Calu3 (cell line): Measurements from ENCODE around the gene UGT2B15. TPM values are rescaled to one million over a fixed set of nuclear protein-coding genes. Genes with fewer than 3 reads are reported as not detected.
"Not testable (repeated sequence)": the region's sequence is repeated elsewhere in the genome, so short reads cannot be mapped to it uniquely, and the experiment has no call there.

ENCODE experiments used
- BruUV-seq: library from RNA; stranded (reverse); fragments of 400-500 nt; replicated peaks from 2 replicates; lab custom pipeline; 2021; lab: Mats Ljungman, UMichigan
- CTCF ChIA-PET: fragments of 300-600 bp; sonication (Branson Sonifier 250); formaldehyde crosslinking; loops from one replicate; lab custom pipeline; 2022; ENCODE audit warnings: antibody characterized with exemption; lab: Charles Lee
- DNase-seq: peaks from one replicate; pipeline ENCODE4 v3.0.0; 2022
- H3K27ac Mint-ChIP-seq: one replicate; pipeline ENCODE4 v1.8.0; 2022; ENCODE audit warnings: mixed read lengths; ENCODE audit not compliant: unreplicated experiment
- H3K27me3 Mint-ChIP-seq: one replicate; pipeline ENCODE4 v1.8.0; 2022; ENCODE audit warnings: mixed read lengths; ENCODE audit not compliant: unreplicated experiment
- H3K36me3 Mint-ChIP-seq: one replicate; pipeline ENCODE4 v1.8.0; 2022; ENCODE audit warnings: mild to moderate bottlenecking, moderate library complexity, mixed read lengths; ENCODE audit not compliant: insufficient read depth, unreplicated experiment
- H3K4me1 Mint-ChIP-seq: one replicate; pipeline ENCODE4 v1.8.0; 2022; ENCODE audit warnings: mild to moderate bottlenecking, low read depth, mixed read lengths; ENCODE audit not compliant: unreplicated experiment
- H3K4me3 Mint-ChIP-seq: one replicate; pipeline ENCODE4 v1.8.0; 2022; ENCODE audit warnings: mild to moderate bottlenecking, low read depth, moderate library complexity, mixed read lengths; ENCODE audit not compliant: unreplicated experiment
- H3K9me3 Mint-ChIP-seq: one replicate; pipeline ENCODE4 v1.8.0; 2022; ENCODE audit warnings: low read depth, mixed read lengths; ENCODE audit not compliant: unreplicated experiment
- intact Hi-C: fragments of 100-400 bp; cut with micrococcal nuclease; formaldehyde crosslinking; loops from one replicate; pipeline ENCODE4 v1.10.0; 2022; ENCODE audit not compliant: unreplicated experiment
- total RNA-seq: library from RNA; stranded (reverse); gene quantifications from 2 replicates; pipeline ENCODE4 v1.2.3, GENCODE V29; 2022
- TF ChIP-seq, protein P1 (sequence below): fragments of 200-600 bp; IDR thresholded peaks from one replicate; pipeline ENCODE4 v1.8.0; 2022; ENCODE audit warnings: antibody characterized with exemption; ENCODE audit not compliant: unreplicated experiment

Gene UGT2B15
- total RNA-seq, 1 experiment from 2014 or later: 0.50 TPM

GRCh38 chr4:68693325-68694075 lies 23.0 kb upstream of the UGT2B15 start:
- H3K4me1 Mint-ChIP-seq: no peaks in the 10 kb centered on the region
- no peak for DNase-seq
- no peak overlapping the region for H3K27ac Mint-ChIP-seq
- TF ChIP-seq, protein P1, sequence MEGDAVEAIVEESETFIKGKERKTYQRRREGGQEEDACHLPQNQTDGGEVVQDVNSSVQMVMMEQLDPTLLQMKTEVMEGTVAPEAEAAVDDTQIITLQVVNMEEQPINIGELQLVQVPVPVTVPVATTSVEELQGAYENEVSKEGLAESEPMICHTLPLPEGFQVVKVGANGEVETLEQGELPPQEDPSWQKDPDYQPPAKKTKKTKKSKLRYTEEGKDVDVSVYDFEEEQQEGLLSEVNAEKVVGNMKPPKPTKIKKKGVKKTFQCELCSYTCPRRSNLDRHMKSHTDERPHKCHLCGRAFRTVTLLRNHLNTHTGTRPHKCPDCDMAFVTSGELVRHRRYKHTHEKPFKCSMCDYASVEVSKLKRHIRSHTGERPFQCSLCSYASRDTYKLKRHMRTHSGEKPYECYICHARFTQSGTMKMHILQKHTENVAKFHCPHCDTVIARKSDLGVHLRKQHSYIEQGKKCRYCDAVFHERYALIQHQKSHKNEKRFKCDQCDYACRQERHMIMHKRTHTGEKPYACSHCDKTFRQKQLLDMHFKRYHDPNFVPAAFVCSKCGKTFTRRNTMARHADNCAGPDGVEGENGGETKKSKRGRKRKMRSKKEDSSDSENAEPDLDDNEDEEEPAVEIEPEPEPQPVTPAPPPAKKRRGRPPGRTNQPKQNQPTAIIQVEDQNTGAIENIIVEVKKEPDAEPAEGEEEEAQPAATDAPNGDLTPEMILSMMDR: no peak
- no peaks in the 10 kb centered on the region for H3K27me3 Mint-ChIP-seq
- CTCF ChIA-PET: no interaction called here
- intact Hi-C loops: no loop called here
- H3K9me3 Mint-ChIP-seq: peaks cover 3% of the 10 kb centered on the region
- no peak overlapping the region for H3K4me3 Mint-ChIP-seq
- no peaks in the 10 kb centered on the region for H3K36me3 Mint-ChIP-seq
- BruUV-seq: no TSS peak

DNA sequence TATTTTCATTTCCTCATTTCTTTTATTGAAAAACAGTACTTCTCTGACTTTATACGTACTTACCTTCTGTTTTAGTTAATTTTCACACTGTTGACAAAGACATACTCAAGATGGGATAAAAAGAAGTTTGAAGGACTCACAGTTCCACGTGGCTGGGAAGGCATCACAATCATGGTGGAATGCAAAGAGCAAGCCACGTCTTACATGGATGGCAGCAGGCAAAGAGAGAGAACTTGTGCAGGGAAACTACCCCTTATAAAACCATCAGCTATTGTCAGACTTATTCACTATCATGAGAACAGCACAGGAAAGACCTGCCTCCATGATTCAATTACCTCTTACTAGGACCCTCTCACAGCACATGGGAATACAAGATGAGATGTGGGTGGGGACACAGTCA lies 20.7 kb upstream of the UGT2B15 start:
- Mint-ChIP-seq H3K9me3 (peaks cover 3% of the 10 kb centered on the region), H3K4me3 (no peak overlapping the region), H3K27ac (no peak overlapping the region), H3K36me3 (no peaks in the 10 kb centered on the region), H3K4me1 (no peaks in the 10 kb centered on the region), H3K27me3 (no peaks in the 10 kb centered on the region)
- TF ChIP-seq, protein P1: no peak
- DNase-seq: no peak
- CTCF ChIA-PET: no interaction called here
- intact Hi-C loops: no loop called here
- no TSS peak for BruUV-seq

DNA sequence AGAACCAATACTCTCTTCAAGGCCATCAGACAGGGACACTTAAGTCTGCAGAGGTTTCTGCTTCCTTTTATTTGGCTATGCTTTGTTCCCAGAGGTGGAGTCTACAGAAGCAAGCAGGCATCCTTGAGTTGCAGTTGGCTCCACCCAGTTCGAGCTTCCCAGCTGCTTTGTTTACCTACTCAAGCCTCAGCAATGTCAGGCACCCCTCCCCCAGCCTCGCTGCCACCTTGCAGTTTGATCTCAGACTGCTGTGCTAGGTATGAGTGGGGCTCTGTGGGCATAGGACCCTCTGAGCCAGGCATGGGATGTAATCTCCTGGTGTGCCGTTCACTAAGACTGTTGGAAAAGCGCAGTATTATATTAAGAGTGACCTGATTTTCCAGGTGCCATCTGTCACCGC lies 12.6 kb upstream of the UGT2B15 start:
- no peak for DNase-seq
- CTCF ChIA-PET: no interaction called here
- peaks cover 12% of the 10 kb centered on the region for H3K9me3 Mint-ChIP-seq
- no peaks in the 10 kb centered on the region for H3K36me3 Mint-ChIP-seq
- TF ChIP-seq, protein P1: no peak
- H3K27me3 Mint-ChIP-seq: no peaks in the 10 kb centered on the region
- H3K27ac Mint-ChIP-seq: no peak overlapping the region
- no TSS peak for BruUV-seq
- no peak overlapping the region for H3K4me3 Mint-ChIP-seq
- intact Hi-C loops: no loop called here
- peaks cover 11% of the 10 kb centered on the region for H3K4me1 Mint-ChIP-seq

GRCh38 chr4:68681298-68681697 lies 10.8 kb upstream of the UGT2B15 start:
- BruUV-seq, intact Hi-C loops, CTCF ChIA-PET, H3K27me3 Mint-ChIP-seq, H3K27ac Mint-ChIP-seq, DNase-seq, H3K4me3 Mint-ChIP-seq, H3K36me3 Mint-ChIP-seq: not testable (repeated sequence)
- Mint-ChIP-seq H3K4me1 (peaks cover 11% of the 10 kb centered on the region), H3K9me3 (peaks cover 12% of the 10 kb centered on the region)

DNA sequence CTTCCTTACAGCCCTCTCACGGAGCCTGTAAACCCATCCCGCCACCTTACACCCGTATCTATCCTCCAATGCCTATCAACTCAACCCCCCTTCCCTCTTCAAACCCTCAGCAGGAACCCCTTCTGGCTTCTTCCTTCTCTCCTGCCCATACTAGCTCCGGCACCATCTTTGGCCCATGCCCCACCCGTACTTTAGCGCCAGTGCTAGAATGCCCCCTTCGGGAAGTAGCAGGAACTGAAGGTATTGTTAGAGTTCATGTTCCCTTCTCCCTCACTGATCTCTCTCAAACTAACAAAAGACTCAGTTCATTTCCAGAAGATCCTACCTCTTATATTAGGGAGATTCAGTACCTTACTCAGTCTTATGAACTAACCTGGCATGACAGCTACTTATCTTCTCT lies 2.7 kb upstream of the UGT2B15 start:
- BruUV-seq: no TSS peak
- no peak for DNase-seq
- Mint-ChIP-seq H3K9me3 (peaks cover 3% of the 10 kb centered on the region), H3K36me3 (no peaks in the 10 kb centered on the region), H3K27me3 (no peaks in the 10 kb centered on the region), H3K4me1 (peaks cover 7% of the 10 kb centered on the region), H3K4me3 (no peak overlapping the region), H3K27ac (no peak overlapping the region)
- intact Hi-C loops: no loop called here
- TF ChIP-seq, protein P1: no peak
- CTCF ChIA-PET: no interaction called here

GRCh38 chr4:68671217-68671616 lies 765 bp upstream of the UGT2B15 start:
- intact Hi-C loops, BruUV-seq, H3K27ac Mint-ChIP-seq, DNase-seq, H3K4me3 Mint-ChIP-seq, H3K27me3 Mint-ChIP-seq, H3K9me3 Mint-ChIP-seq, CTCF ChIA-PET, H3K36me3 Mint-ChIP-seq: not testable (repeated sequence)
- H3K4me1 Mint-ChIP-seq: peaks cover 14% of the 10 kb centered on the region
